K562 (cell line): ENCODE results near the gene IL13RA1. TPM values are rescaled to one million over a fixed set of nuclear protein-coding genes. Genes with fewer than 3 reads are reported as not detected.
"Not testable (repeated sequence)": the region's sequence is repeated elsewhere in the genome, so short reads cannot be mapped to it uniquely, and the experiment has no call there.

Experiments used
- ATAC-seq: fragments of 200-7000 bp; cut with Tn5 transposase; 3 replicates; pipeline ENCODE4 v1.9.1; 2020; ENCODE audit warnings: moderate library complexity
- BruUV-seq: library from RNA; stranded (reverse); fragments of 400-500 nt; replicated peaks from 2 replicates; lab custom pipeline; 2021; lab: Mats Ljungman, UMichigan
- CTCF ChIA-PET: fragments of 300-600 bp; formaldehyde crosslinking; extraction: SDS; loops from one replicate; lab custom pipeline; 2021; ENCODE audit warnings: low intra/inter-chr PET ratio; lab: Yijun Ruan, JAX
- POLR2A ChIA-PET: fragments of 300-600, 350-650 bp; sonication (Branson Sonifier 250); formaldehyde crosslinking; extraction: SDS; loops from one replicate; lab custom pipeline; 2021; ENCODE audit warnings: antibody characterized with exemption, inconsistent platforms; lab: Yijun Ruan, JAX
- DNase-seq, 4 experiments: peaks; one replicate each; pipeline versions ENCODE4 v3.0.0 to v3.0.0-alpha.2; 2011 to 2018; ENCODE audit warnings: low spot score in 3 of 4, mixed read lengths in 3 of 4; ENCODE audit errors: extremely low read depth in 1 of 4
- FAIRE-seq: peaks from 2 replicates; lab custom pipeline; 2011; peaks lifted over from hg19 to GRCh38; lab: Jason Lieb, UNC
- H2AFZ ChIP-seq: 2 replicates; pipeline ENCODE4 v1.6.0; 2011; ENCODE audit warnings: low read depth, low read length, control low read depth, inconsistent platforms
- H3K27ac ChIP-seq: fragments of 200-600 bp; 3 replicates; pipeline ENCODE4 v1.8.0; 2011; ENCODE audit warnings: low read depth, mild to moderate bottlenecking, control low read depth, inconsistent platforms, low read length, moderate library complexity, mixed read lengths; ENCODE audit errors: extremely low read depth
- H3K27me3 ChIP-seq, 2 experiments: fragments of 300-600 bp in 1 of 2; 2 replicates in 1 of 2; 3 replicates in 1 of 2; pipeline versions ENCODE4 v1.6.0 to v1.8.0; 2011; ENCODE audit warnings: inconsistent platforms in 2 of 2, low read length in 2 of 2, mild to moderate bottlenecking in 1 of 2, mixed read lengths in 1 of 2, moderate library complexity in 1 of 2; ENCODE audit not compliant: control insufficient read depth in 2 of 2, insufficient read depth in 2 of 2
- H3K36me3 ChIP-seq: fragments of 300-600 bp; 3 replicates; pipeline ENCODE4 v1.8.0; 2011; ENCODE audit warnings: mild to moderate bottlenecking, low read length, inconsistent platforms; ENCODE audit not compliant: control insufficient read depth, insufficient read depth
- H3K4me1 ChIP-seq, 2 experiments: fragments of 200-600 bp in 1 of 2; replicated peaks in 1 of 2; 2 replicates in 1 of 2; 3 replicates in 1 of 2; pipeline versions ENCODE4 v1.5.1 to v1.8.0; 2011; ENCODE audit warnings: inconsistent platforms in 2 of 2, low read length in 2 of 2, mild to moderate bottlenecking in 1 of 2, mixed read lengths in 1 of 2, moderate library complexity in 1 of 2; ENCODE audit not compliant: control insufficient read depth in 2 of 2, insufficient read depth in 2 of 2
- H3K4me2 ChIP-seq: 2 replicates; pipeline ENCODE4 v1.6.1; 2011; ENCODE audit warnings: low read length, control low read depth, inconsistent platforms, mixed read lengths; ENCODE audit not compliant: insufficient read depth
- H3K4me3 ChIP-seq: fragments of 200-600 bp; sonication (generic), shearing (Covaris generic); 2 replicates; pipeline ENCODE4 v1.5.1; 2016; ENCODE audit warnings: control low read depth, inconsistent platforms
- H3K79me2 ChIP-seq: fragments of 200-600 bp; 3 replicates; pipeline ENCODE4 v1.8.0; 2011; ENCODE audit warnings: low read length, inconsistent platforms; ENCODE audit not compliant: control insufficient read depth, insufficient read depth
- H3K9ac ChIP-seq, 2 experiments: 2 replicates each; pipeline versions ENCODE4 v1.6.0 to v1.6.1; 2011; ENCODE audit warnings: low read depth in 2 of 2, low read length in 2 of 2, control low read depth in 1 of 2, inconsistent platforms in 1 of 2, mild to moderate bottlenecking in 1 of 2, mixed read lengths in 1 of 2; ENCODE audit not compliant: insufficient read depth in 1 of 2
- H3K9me1 ChIP-seq: one replicate; pipeline ENCODE4 v1.6.0; 2011; ENCODE audit warnings: inconsistent platforms, mild to moderate bottlenecking, low read length, moderate library complexity; ENCODE audit not compliant: control insufficient read depth, insufficient read depth
- H3K9me3 ChIP-seq: replicated peaks from 2 replicates; pipeline ENCODE4 v1.5.1; 2011; ENCODE audit warnings: low read depth, low read length, inconsistent platforms; ENCODE audit not compliant: control insufficient read depth, insufficient read depth
- H4K20me1 ChIP-seq: replicated peaks from 2 replicates; pipeline ENCODE4 v1.6.1; 2011; ENCODE audit warnings: low read length, inconsistent platforms, mixed read lengths; ENCODE audit not compliant: control insufficient read depth, insufficient read depth
- WGBS: fragments of 100-300 bp; shearing (Covaris generic); methylation state at CpG from one replicate; pipeline ENCODE4 v1.1.6; 2016; ENCODE audit warnings: low coverage, mixed read lengths; ENCODE audit not compliant: insufficient coverage; ENCODE audit errors: missing lambda C conversion rate; 5-methylcytosine and 5-hydroxymethylcytosine counted together
- in situ Hi-C: fragments of 300-500 bp; cut with MboI; formaldehyde crosslinking; loops from 4 replicates; pipeline ENCODE4 v1.15.0; 2018; ENCODE audit warnings: inconsistent platforms, mixed read lengths
- intact Hi-C: fragments of 100-400 bp; cut with micrococcal nuclease; formaldehyde crosslinking; loops from 2 replicates; pipeline ENCODE4 v1.14.2; 2022
- polyA plus RNA-seq, 8 experiments: library from polyadenylated mRNA; depleted of rRNA in 4 of 8; stranded (reverse) in 5 of 8; unstranded in 3 of 8; fragments of >200 nt; fragmentation: Nextera tagmentation in 2 of 8; fragmentation: Illumina TruSeq in 1 of 8; extraction: Ambion mirVana in 2 of 8; extraction: Trizol in 1 of 8; gene quantifications; 2 replicates each; pipeline versions ENCODE4 v1.2.1 to v1.2.3, GENCODE V29; 2011 to 2014; ENCODE audit warnings: inconsistent platforms in 1 of 8, missing spikeins in 1 of 8
- total RNA-seq, 7 experiments: library from RNA; depleted of rRNA in 6 of 7; stranded (reverse); fragments of >200 nt in 6 of 7; fragmentation: Illumina TruSeq in 2 of 7; extraction: Trizol in 2 of 7; gene quantifications; 2 replicates each; pipeline versions ENCODE4 v1.2.1 to v1.2.3, GENCODE V29; 2011 to 2021; ENCODE audit warnings: low replicate concordance in 1 of 7
- TF ChIP-seq, protein P1 (sequence below), 2 experiments: fragments of 450-650 bp in 1 of 2; sonication (generic) in 1 of 2; formaldehyde crosslinking in 1 of 2; IDR thresholded peaks in 1 of 2; conservative IDR thresholded peaks in 1 of 2; 2 replicates each; pipeline versions ENCODE4 v1.6.1 to v1.8.1; 2016 to 2023; ENCODE audit warnings: mild to moderate bottlenecking in 2 of 2, moderate library complexity in 2 of 2, inconsistent platforms in 1 of 2, missing genetic modification reagents in 1 of 2

IL13RA1 gene
- total and polyA plus RNA-seq, 9 of the 15 experiments (the other 6 are each of a cell fraction or from before 2014, with no cell fraction given) = 2.9 to 22.9 (median 12.2) TPM

DNA sequence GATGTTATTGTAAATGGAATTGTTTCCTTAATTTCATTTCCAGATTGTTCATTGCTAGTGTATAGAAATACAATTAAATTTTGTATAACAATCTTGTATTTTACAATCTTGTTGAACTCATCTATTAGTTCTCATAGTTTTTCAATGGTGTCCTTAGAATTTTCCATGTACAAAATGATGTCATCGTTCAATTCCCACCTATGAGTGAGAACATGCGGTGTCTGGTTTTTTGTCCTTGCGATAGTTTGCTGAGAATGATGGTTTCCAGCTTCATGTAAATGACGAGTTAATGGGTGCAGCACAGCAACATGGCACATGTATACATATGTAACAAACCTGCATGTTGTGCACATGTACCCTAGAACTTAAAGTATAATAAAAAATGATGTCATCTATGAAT lies 89.9 kb downstream of the IL13RA1 start:
- POLR2A ChIA-PET, BruUV-seq, in situ Hi-C loops, CTCF ChIA-PET, H3K9me3 ChIP-seq, H4K20me1 ChIP-seq, DNase-seq, H2AFZ ChIP-seq, H3K4me3 ChIP-seq, H3K79me2 ChIP-seq, H3K4me2 ChIP-seq, H3K9ac ChIP-seq, H3K4me1 ChIP-seq, H3K36me3 ChIP-seq, FAIRE-seq, H3K27me3 ChIP-seq, H3K27ac ChIP-seq, ATAC-seq, H3K9me1 ChIP-seq, intact Hi-C loops: not testable (repeated sequence)
- 35% methylated on average over 4 of the region's 4 CpGs for WGBS
- TF ChIP-seq, protein P1, sequence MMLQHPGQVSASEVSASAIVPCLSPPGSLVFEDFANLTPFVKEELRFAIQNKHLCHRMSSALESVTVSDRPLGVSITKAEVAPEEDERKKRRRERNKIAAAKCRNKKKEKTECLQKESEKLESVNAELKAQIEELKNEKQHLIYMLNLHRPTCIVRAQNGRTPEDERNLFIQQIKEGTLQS (IDR thresholded peaks at IDR 0.05) = 0 out of 2 replicates have a peak, but pooled peaks have one; percentile 22
- TF ChIP-seq, protein P1 (CRISPR knock-in tag; conservative IDR thresholded peaks at IDR 0.05) = not testable (repeated sequence)
